GM20431 (cell line): ENCODE data around the gene KCNJ1.

Experiments used
- in situ Hi-C: fragments of 300-500 bp; cut with MseI, MboI; formaldehyde crosslinking; loops from one replicate; pipeline ENCODE4 v1.15.0; 2020; ENCODE audit warnings: low sequenced_read_pairs; ENCODE audit not compliant: unreplicated experiment

KCNJ1 gene

GRCh38 chr11:128831174-128832120 lies 35.6 kb downstream of the KCNJ1 start:
- in situ Hi-C loops, result loop anchor here (25.0 kb wide), 2 partner anchors 669 to 794 kb away; no protein-coding TSS in a partner anchor

GRCh38 chr11:128830290-128831173 lies 36.6 kb downstream of the KCNJ1 start:
- in situ Hi-C loops, result loop anchor here (25.0 kb wide), 2 partner anchors 668 to 793 kb away; no protein-coding TSS in a partner anchor

GRCh38 chr11:128828350-128828749 lies 38.7 kb downstream of the KCNJ1 start:
- in situ Hi-C loops, result loop anchor here (25.0 kb wide), 2 partner anchors 666 to 791 kb away; no protein-coding TSS in a partner anchor

- in situ Hi-C loops, result loop anchor here (25.0 kb wide), 2 partner anchors 665 to 790 kb away; no protein-coding TSS in a partner anchor
Observed at GRCh38 chr11:128827191-128827893, 39.8 kb downstream of the KCNJ1 start.

GRCh38 chr11:128825050-128825784 lies 41.9 kb downstream of the KCNJ1 start:
- in situ Hi-C loops, result loop anchor here (25.0 kb wide), 2 partner anchors 663 to 788 kb away; no protein-coding TSS in a partner anchor

- in situ Hi-C loops, result loop anchor here (25.0 kb wide), 2 partner anchors 662 to 787 kb away; no protein-coding TSS in a partner anchor
Observed at GRCh38 chr11:128824191-128825049, 42.7 kb downstream of the KCNJ1 start.

GRCh38 chr11:128823753-128824152 lies 43.3 kb downstream of the KCNJ1 start:
- in situ Hi-C loops, result no loop called here

GRCh38 chr11:128822130-128822529 lies 45.0 kb downstream of the KCNJ1 start:
- in situ Hi-C loops, result no loop called here

GRCh38 chr11:128821556-128821955 lies 45.5 kb downstream of the KCNJ1 start:
- in situ Hi-C loops, result no loop called here

GRCh38 chr11:128819198-128819597 lies 47.9 kb downstream of the KCNJ1 start:
- in situ Hi-C loops, result no loop called here

GRCh38 chr11:128814856-128815705 lies 52.0 kb downstream of the KCNJ1 start:
- in situ Hi-C loops, result no loop called here

- in situ Hi-C loops, result no loop called here
Observed at GRCh38 chr11:128813729-128814128, 53.4 kb downstream of the KCNJ1 start.

- in situ Hi-C loops, result no loop called here
Observed at GRCh38 chr11:128810784-128811514, 56.1 kb downstream of the KCNJ1 start.

- in situ Hi-C loops, result no loop called here
Observed at GRCh38 chr11:128809128-128809527, 58.0 kb downstream of the KCNJ1 start.

GRCh38 chr11:128807909-128808308 lies 59.2 kb downstream of the KCNJ1 start:
- in situ Hi-C loops, result no loop called here

GRCh38 chr11:128806506-128807261 lies 60.4 kb downstream of the KCNJ1 start:
- in situ Hi-C loops, result no loop called here
